Ovary (tissue), 9 donors: ENCODE data around the gene STEAP1B. TPM values are rescaled to one million over a fixed set of nuclear protein-coding genes. Genes with fewer than 3 reads are reported as not detected.
"Not testable (repeated sequence)": the region's sequence is repeated elsewhere in the genome, so short reads cannot be mapped to it uniquely, and the experiment has no call there.

ENCODE experiments used
- DNase-seq, 5 donors: peaks; one replicate each; pipeline ENCODE4 v3.0.0-alpha.2; 2019 to 2020
- H3K27ac ChIP-seq, 2 donors: fragments of 200-600 bp; one replicate each; pipeline versions ENCODE4 v1.5.1 to v1.8.0; 2019 to 2022
- H3K27me3 ChIP-seq: fragments of 200-600 bp; one replicate; pipeline ENCODE4 v1.8.0; 2022
- H3K36me3 ChIP-seq: fragments of 200-600 bp; sonication (generic); one replicate; pipeline ENCODE4 v1.5.1; 2019
- H3K4me1 ChIP-seq: one replicate; pipeline ENCODE4 v1.8.1; 2013; ENCODE audit warnings: mild to moderate bottlenecking, moderate library complexity; ENCODE audit not compliant: insufficient read depth
- H3K4me3 ChIP-seq: fragments of 200-600 bp; sonication (generic); one replicate; pipeline ENCODE4 v1.5.1; 2017
- H3K9me3 ChIP-seq, 2 donors: fragments of 200-600 bp in 1 of 2; sonication (generic) in 1 of 2; one replicate each; pipeline versions ENCODE4 v1.5.1 to v1.8.1; 2013 to 2019; ENCODE audit warnings: mild to moderate bottlenecking in 1 of 2, moderate library complexity in 1 of 2
- CTCF ChIP-seq, 3 donors: fragments of 450-650 bp in 2 of 3; fragments of 200-600 bp in 1 of 3; IDR thresholded peaks; one replicate each; pipeline versions ENCODE4 v1.5.1 to v1.8.0; 2016 to 2022; ENCODE audit warnings: antibody characterized with exemption in 3 of 3, mild to moderate bottlenecking in 1 of 3
- EP300 ChIP-seq: sonication (generic); formaldehyde crosslinking; IDR thresholded peaks from one replicate; pipeline ENCODE4 v1.6.1; 2017; ENCODE audit warnings: antibody characterized with exemption
- POLR2A ChIP-seq: fragments of 450-650 bp; IDR thresholded peaks from one replicate; pipeline ENCODE4 v1.6.1; 2017; ENCODE audit warnings: antibody characterized with exemption, mild to moderate bottlenecking, moderate library complexity
- WGBS, 3 donors: extraction: QIAGEN DNeasy Blood & Tissue Kit in 1 of 3; methylation state at CpG; one replicate each; pipeline versions ENCODE4 v1.1.5 to v1.1.7; 2013 to 2017; 5-methylcytosine and 5-hydroxymethylcytosine counted together
- intact Hi-C, 4 donors: fragments of 100-400 bp; cut with DNase I; formaldehyde crosslinking; loops; one replicate each; pipeline versions ENCODE4 v1.11.0 to v1.15.1; 2022 to 2023
- polyA plus RNA-seq, 2 donors: library from polyadenylated mRNA; stranded (reverse); fragments of 200-250 nt in 1 of 2; fragments of 350-450 nt in 1 of 2; fragmentation: Illumina TruSeq in 1 of 2; extraction: RNeasy Lipid Tissue Mini Kit (QIAGEN cat#74804) in 1 of 2; gene quantifications; one replicate each; pipeline ENCODE4 v1.2.3, GENCODE V29; 2013 to 2014
- total RNA-seq, 7 donors: library from RNA; depleted of rRNA in 2 of 7; stranded (reverse); fragments of >200 nt in 2 of 7; fragmentation: NEBNext Ultra II Directional in 3 of 7; extraction: Animal tissue kit (Norgen Biotek cat#: 25700) in 3 of 7; gene quantifications; one replicate each; pipeline versions ENCODE4 v1.1.0 to v1.2.4, GENCODE V29; 2016 to 2023
- donor health status: DM: no; HTN: no; CAD: no; lungs with moderate emphysema.
- donor health status: DM: no; HTN: no; CAD: no.
- donor health status: Bipolar disorder and iron deficiency.
- donor health status: DM: yes; HTN: yes; CAD: no.
- donor health status: DM: no; HTN: no; CAD: no.
- donor health status: DM: yes; HTN: yes; CAD: no.

Gene STEAP1B
- total and polyA plus RNA-seq, 9 donors: 0.25 to 0.78 (median 0.37) TPM; not detected in 1

DNA sequence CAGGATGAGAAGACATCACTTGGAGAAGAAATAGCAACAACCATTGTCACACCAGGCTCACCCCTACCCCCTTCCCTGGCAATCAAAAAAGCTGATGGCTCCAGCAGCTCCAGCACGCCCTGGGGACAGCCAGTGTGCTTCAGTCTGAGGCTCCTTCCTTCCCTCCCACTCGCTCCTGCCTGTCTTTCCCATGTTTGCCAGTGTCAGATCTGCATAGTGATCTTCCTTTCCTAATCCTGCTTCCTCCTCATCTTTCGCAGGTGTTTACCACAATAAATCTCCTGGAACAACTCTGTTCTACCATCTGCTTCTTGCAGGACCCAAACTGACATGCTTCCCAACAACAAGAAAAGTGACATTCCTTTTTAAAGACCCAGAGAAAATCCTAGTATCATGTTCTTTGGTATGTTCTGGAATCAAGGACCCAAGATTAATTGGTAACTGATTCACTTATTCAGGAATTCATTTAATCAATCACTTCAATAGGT, 57.1 kb downstream of the STEAP1B start:
- Histone ChIP-seq H3K27ac (no peak overlapping the region), H3K4me1 (no peaks in the 10 kb centered on the region), H3K9me3 (no peaks in the 10 kb centered on the region), H3K36me3 (no peaks in the 10 kb centered on the region), H3K4me3 (no peak overlapping the region), H3K27me3 (no peaks in the 10 kb centered on the region)
- no peak for DNase-seq
- TF ChIP-seq POLR2A: no peak
- no peak for TF ChIP-seq EP300
- no peak for TF ChIP-seq CTCF (IDR thresholded peaks at IDR 0.05)
- intact Hi-C loops: no loop called here
- WGBS, 3 donors: 83 to 86% (median 86%) methylated on average over 3 of the region's 3 CpGs

DNA sequence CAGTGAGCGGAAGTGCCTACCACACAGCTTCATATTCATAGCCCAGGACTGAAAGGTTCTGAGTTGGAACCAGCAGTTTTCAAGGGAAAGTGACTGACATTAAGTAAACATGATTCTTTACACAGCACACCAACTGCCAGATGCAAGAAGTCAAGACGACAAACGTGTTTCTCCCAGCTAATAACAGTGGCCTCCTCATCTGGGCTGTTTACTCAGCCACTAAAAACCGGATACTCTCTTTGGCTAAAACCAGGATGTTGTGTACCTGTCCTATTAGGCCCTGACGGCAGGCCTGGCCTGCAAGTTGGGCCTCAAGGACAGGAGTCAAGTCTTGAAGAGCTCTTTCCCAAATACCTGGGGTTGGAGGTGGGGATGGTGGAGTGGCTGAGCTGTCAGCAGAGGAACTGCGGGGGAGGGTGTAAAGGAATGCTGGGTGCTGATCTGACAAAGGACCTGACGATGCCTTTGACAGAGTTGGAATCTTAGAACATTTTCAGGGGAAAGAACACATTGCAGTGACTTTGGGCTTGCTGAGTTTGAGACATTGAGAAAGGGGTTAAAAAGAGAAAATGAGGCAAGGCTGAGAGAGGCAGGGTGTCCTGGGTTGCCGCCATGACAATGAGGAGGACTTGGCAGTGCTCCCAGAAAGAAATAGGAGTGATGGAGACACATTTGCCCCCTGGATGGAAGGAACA, 57.7 kb downstream of the STEAP1B start:
- no peak overlapping the region for H3K27ac ChIP-seq
- TF ChIP-seq EP300: no peak
- intact Hi-C loops: no loop called here
- no peaks in the 10 kb centered on the region for H3K9me3 ChIP-seq
- no peaks in the 10 kb centered on the region for H3K27me3 ChIP-seq
- no peaks in the 10 kb centered on the region for H3K36me3 ChIP-seq
- DNase-seq: no peak
- no peaks in the 10 kb centered on the region for H3K4me1 ChIP-seq
- H3K4me3 ChIP-seq: no peak overlapping the region
- WGBS, 3 donors: 64 to 75% (median 69%) methylated on average over 8 of the region's 8 CpGs

DNA sequence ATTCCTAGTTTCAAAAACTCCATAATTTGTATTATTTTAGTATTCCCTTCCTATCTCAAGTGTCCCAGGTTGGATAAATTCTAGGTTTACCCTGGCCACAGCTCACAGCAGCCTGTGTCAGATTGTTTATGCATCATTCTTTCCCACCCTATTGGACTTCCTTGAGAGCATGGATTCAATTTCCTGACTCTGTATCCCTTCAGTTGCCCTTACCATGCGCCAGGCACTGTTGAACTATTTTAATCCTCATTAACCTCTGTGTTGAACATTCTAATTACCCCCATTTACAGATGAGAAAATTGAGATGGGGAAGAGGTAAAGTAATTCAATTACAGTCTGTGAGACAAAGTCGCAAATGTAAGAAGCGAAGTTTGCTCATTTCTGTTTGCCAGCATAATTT, 58.8 kb downstream of the STEAP1B start:
- no peaks in the 10 kb centered on the region for H3K27me3 ChIP-seq
- no peak for TF ChIP-seq POLR2A
- no peak for TF ChIP-seq EP300
- TF ChIP-seq CTCF (IDR thresholded peaks at IDR 0.05): no peak
- no peak overlapping the region for H3K27ac ChIP-seq
- WGBS, 3 donors: 94 to 98% (median 96%) methylated on average over 3 of the region's 3 CpGs
- H3K36me3 ChIP-seq: no peaks in the 10 kb centered on the region
- no peaks in the 10 kb centered on the region for H3K4me1 ChIP-seq
- no peaks in the 10 kb centered on the region for H3K9me3 ChIP-seq
- intact Hi-C loops: no loop called here
- no peak overlapping the region for H3K4me3 ChIP-seq
- DNase-seq: no peak

- Histone ChIP-seq H3K4me3 (no peak overlapping the region), H3K27ac (no peak overlapping the region), H3K36me3 (no peaks in the 10 kb centered on the region), H3K9me3 (no peaks in the 10 kb centered on the region), H3K4me1 (no peaks in the 10 kb centered on the region), H3K27me3 (no peaks in the 10 kb centered on the region)
- 73 to 80% (median 74%) methylated on average over 3 of the region's 3 CpGs for WGBS, 3 donors
- TF ChIP-seq CTCF (IDR thresholded peaks at IDR 0.05): no peak
- TF ChIP-seq EP300: no peak
- TF ChIP-seq POLR2A: no peak
- intact Hi-C loops: no loop called here
- DNase-seq: no peak
These were observed 61.0 kb downstream of the STEAP1B start for GRCh38 chr7:22438994-22439393.

GRCh38 chr7:22436552-22436951, 63.4 kb downstream of the STEAP1B start:
- not testable (repeated sequence) for H3K27me3 ChIP-seq

More at GRCh38 chr7:22436552-22436951, 63.4 kb downstream of the STEAP1B start:
- DNase-seq, H3K36me3 ChIP-seq, H3K4me3 ChIP-seq, intact Hi-C loops, H3K27ac ChIP-seq, H3K9me3 ChIP-seq, H3K4me1 ChIP-seq: not testable (repeated sequence)
- WGBS, 3 donors: 85 to 92% (median 88%) methylated on average over 4 of the region's 4 CpGs
